Activated CD8-positive, alpha-beta T cell treated with anti-CD3 and anti-CD28 coated beads for 36 hours (primary cell): ENCODE results near the gene NAA38. TPM values are rescaled to one million over a fixed set of nuclear protein-coding genes. Genes with fewer than 3 reads are reported as not detected.

Experiments
- ATAC-seq: fragments of 200-7000 bp; cut with Tn5 transposase; one replicate; pipeline ENCODE4 v1.10.0; 2021; ENCODE audit warnings: mild to moderate bottlenecking, moderate library complexity
- CTCF ChIA-PET: fragments of 350-600 bp; sonication (Branson Sonifier 250); formaldehyde crosslinking; loops from one replicate; lab custom pipeline; 2021; ENCODE audit warnings: antibody characterized with exemption; lab: Charles Lee
- POLR2A ChIA-PET: fragments of 350-600 bp; sonication (Branson Sonifier 250); formaldehyde crosslinking; loops from one replicate; lab custom pipeline; 2021; ENCODE audit warnings: antibody characterized with exemption; lab: Charles Lee
- DNase-seq: peaks from one replicate; pipeline ENCODE4 v3.0.0-alpha.2; 2020
- H3K27ac Mint-ChIP-seq: one replicate; pipeline ENCODE4 v1.8.0; 2021; ENCODE audit warnings: mild to moderate bottlenecking, mixed read lengths
- H3K27me3 Mint-ChIP-seq: one replicate; pipeline ENCODE4 v1.8.0; 2021; ENCODE audit warnings: mixed read lengths
- H3K36me3 Mint-ChIP-seq: one replicate; pipeline ENCODE4 v1.8.0; 2021; ENCODE audit warnings: low read depth, mixed read lengths
- H3K4me1 Mint-ChIP-seq: one replicate; pipeline ENCODE4 v1.8.0; 2021; ENCODE audit warnings: low read depth, mixed read lengths
- H3K4me3 Mint-ChIP-seq: one replicate; pipeline ENCODE4 v1.8.0; 2021; ENCODE audit warnings: mild to moderate bottlenecking, moderate library complexity, mixed read lengths
- H3K9me3 Mint-ChIP-seq: one replicate; pipeline ENCODE4 v1.8.0; 2021; ENCODE audit warnings: mixed read lengths
- intact Hi-C: fragments of 100-400 bp; cut with micrococcal nuclease; formaldehyde crosslinking; loops from one replicate; pipeline ENCODE4 v1.10.0; 2022
- total RNA-seq, 2 experiments: library from RNA; stranded (reverse); gene quantifications; one replicate each; pipeline ENCODE4 v1.2.3, GENCODE V29; 2021
- TF ChIP-seq, protein P1 (sequence below): fragments of 200-600 bp; IDR thresholded peaks from one replicate; pipeline ENCODE4 v1.8.0; 2022; ENCODE audit warnings: antibody characterized with exemption, mild to moderate bottlenecking

NAA38 gene
- total RNA-seq, 2 experiments from 2014 or later = 72.8 to 77.2 TPM

DNA sequence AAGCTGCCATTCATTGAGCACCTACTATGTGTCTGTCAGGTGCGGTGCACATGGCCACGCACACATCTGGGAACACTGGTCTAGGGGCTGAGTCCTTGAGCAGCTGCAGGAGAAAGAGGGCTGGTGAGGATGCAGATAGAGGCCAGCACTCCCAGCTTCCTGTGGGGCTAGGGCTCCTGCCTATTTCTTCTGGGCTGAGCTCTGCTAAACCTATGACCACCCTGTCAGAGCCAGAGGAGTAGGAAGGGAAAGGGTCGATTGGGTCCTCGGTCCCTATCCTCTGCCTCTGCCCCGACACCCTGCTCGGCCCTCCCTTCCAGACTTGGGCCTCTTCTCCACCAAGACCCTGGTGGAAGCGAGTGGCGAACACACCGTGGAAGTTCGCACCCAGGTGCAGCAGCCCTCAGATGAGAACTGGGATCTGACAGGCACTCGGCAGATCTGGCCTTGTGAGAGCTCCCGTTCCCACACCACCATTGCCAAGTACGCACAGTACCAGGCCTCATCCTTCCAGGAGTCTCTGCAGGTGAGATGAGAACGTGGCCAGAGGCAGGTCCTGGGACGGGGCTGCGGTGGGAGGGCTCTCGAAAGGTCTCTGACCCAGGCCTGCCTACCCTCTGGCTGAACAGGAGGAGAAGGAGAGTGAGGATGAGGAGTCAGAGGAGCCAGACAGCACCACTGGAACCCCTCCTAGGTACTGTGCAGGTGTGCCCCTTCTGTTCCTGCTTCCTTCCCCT is 6.5 kb downstream of the NAA38 start:
- no peaks in the 10 kb centered on the region for H3K9me3 Mint-ChIP-seq
- peaks cover 56% of the 10 kb centered on the region for H3K4me1 Mint-ChIP-seq
- intact Hi-C loops = loop anchor here (10.0 kb wide), 1 partner anchor 276 kb away; the partner anchor contains the start of gene CD68
- DNase-seq (peak; percentile 3), ATAC-seq (peak; percentile 2)
- peaks cover 60% of the 10 kb centered on the region for H3K36me3 Mint-ChIP-seq
- TF ChIP-seq, protein P1, sequence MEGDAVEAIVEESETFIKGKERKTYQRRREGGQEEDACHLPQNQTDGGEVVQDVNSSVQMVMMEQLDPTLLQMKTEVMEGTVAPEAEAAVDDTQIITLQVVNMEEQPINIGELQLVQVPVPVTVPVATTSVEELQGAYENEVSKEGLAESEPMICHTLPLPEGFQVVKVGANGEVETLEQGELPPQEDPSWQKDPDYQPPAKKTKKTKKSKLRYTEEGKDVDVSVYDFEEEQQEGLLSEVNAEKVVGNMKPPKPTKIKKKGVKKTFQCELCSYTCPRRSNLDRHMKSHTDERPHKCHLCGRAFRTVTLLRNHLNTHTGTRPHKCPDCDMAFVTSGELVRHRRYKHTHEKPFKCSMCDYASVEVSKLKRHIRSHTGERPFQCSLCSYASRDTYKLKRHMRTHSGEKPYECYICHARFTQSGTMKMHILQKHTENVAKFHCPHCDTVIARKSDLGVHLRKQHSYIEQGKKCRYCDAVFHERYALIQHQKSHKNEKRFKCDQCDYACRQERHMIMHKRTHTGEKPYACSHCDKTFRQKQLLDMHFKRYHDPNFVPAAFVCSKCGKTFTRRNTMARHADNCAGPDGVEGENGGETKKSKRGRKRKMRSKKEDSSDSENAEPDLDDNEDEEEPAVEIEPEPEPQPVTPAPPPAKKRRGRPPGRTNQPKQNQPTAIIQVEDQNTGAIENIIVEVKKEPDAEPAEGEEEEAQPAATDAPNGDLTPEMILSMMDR = no peak
- CTCF ChIA-PET = interaction anchor here (0.7 to 3.5 kb wide), 13 partner anchors 8 to 206 kb away, joined by 3 to 49 read pairs (median 5); partner anchors contain the start of gene KDM6B
- peak overlapping the region; percentile 67 for H3K27ac Mint-ChIP-seq
- H3K27me3 Mint-ChIP-seq = no peaks in the 10 kb centered on the region
- POLR2A ChIA-PET = interaction anchor here (0.9 to 8.2 kb wide), 4 partner anchors 8 to 50 kb away, joined by 3 to 74 read pairs (median 5); partner anchors contain the start of gene KDM6B
- H3K4me3 Mint-ChIP-seq = peak overlapping the region; percentile 76

DNA sequence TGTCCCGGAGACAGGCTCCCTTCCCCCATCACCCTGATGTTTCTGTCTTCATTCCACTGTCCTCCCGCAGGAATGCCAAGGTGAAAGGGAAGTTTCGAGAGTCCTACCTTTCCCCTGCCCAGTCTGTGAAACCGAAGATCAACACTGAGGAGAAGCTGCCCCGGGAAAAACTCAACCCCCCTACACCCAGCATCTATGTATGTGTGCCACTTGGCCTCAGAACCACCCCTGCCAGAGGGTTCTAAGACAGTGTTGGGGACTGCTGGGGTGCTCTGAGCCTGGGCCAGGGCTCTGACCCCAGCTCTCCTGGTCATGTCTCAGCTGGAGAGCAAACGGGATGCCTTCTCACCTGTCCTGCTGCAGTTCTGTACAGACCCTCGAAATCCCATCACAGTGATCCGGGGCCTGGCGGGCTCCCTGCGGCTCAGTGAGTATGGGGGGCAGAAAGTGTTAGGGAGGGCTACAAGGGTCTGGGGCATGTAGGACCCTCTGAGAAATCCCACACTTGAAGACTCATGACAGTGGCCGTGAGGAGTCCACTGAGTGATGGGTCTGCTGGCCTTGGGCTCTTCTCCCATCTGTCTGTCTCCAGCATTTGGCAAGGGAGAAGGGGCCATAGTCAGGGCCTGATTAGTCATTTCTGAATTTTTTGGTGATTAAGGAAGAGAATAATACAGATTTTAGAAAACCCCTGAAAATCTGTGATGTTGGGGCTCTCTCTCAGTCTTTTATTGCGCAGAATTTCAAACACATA is 7.4 kb downstream of the NAA38 start:
- Mint-ChIP-seq H3K36me3 (peaks cover 65% of the 10 kb centered on the region), H3K27me3 (no peaks in the 10 kb centered on the region), H3K4me1 (peaks cover 54% of the 10 kb centered on the region), H3K9me3 (no peaks in the 10 kb centered on the region), H3K27ac (peak overlapping the region; percentile 67), H3K4me3 (peak overlapping the region; percentile 76)
- CTCF ChIA-PET = interaction anchor here (1.0 to 3.5 kb wide), 6 partner anchors 10 to 207 kb away, joined by 4 to 49 read pairs (median 6); partner anchors contain the start of gene KDM6B
- POLR2A ChIA-PET = interaction anchor here (0.9 to 8.2 kb wide), 4 partner anchors 7 to 51 kb away, joined by 3 to 74 read pairs (median 5); partner anchors contain the start of gene KDM6B
- DNase-seq (no peak), ATAC-seq (no peak)
- TF ChIP-seq, protein P1 = no peak
- intact Hi-C loops = loop anchor here (10.0 kb wide), 1 partner anchor 275 kb away; the partner anchor contains the start of gene CD68

DNA sequence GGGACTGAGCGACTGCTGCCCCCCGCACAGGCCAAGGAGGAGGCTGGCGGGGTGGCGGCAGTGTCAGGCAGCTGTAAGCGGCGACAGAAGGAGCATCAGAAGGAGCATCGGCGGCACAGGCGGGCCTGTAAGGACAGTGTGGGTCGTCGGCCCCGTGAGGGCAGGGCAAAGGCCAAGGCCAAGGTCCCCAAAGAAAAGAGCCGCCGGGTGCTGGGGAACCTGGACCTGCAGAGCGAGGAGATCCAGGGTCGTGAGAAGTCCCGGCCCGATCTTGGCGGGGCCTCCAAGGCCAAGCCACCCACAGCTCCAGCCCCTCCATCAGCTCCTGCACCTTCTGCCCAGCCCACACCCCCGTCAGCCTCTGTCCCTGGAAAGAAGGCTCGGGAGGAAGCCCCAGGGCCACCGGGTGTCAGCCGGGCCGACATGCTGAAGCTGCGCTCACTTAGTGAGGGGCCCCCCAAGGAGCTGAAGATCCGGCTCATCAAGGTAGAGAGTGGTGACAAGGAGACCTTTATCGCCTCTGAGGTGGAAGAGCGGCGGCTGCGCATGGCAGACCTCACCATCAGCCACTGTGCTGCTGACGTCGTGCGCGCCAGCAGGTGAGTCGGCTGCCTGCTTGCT is 8.1 kb downstream of the NAA38 start:
- H3K27ac Mint-ChIP-seq = peak overlapping the region; percentile 67
- TF ChIP-seq, protein P1 = no peak

DNA sequence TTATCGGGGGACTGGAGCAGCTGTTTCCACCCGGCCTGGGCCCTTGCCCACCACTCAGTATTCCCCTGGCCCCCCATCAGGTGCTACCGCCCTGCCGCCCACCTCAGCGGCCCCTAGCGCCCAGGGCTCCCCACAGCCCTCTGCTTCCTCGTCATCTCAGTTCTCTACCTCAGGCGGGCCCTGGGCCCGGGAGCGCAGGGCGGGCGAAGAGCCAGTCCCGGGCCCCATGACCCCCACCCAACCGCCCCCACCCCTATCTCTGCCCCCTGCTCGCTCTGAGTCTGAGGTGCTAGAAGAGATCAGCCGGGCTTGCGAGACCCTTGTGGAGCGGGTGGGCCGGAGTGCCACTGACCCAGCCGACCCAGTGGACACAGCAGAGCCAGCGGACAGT is 8.6 kb downstream of the NAA38 start:
- POLR2A ChIA-PET = interaction anchor here (8.2 kb wide), 1 partner anchor 13 kb away, joined by 74 read pairs; the partner anchor contains the start of gene KDM6B
- TF ChIP-seq, protein P1 = no peak
- peak overlapping the region; percentile 38 for H3K27ac Mint-ChIP-seq

More for the DNA sequence above, 8.1 kb downstream of the NAA38 start:
- H3K36me3 Mint-ChIP-seq = peaks cover 67% of the 10 kb centered on the region
- H3K4me1 Mint-ChIP-seq = peaks cover 54% of the 10 kb centered on the region
- H3K27me3 Mint-ChIP-seq = no peaks in the 10 kb centered on the region
- no peak for ATAC-seq
- no peak for DNase-seq
- POLR2A ChIA-PET = interaction anchor here (8.2 kb wide), 1 partner anchor 13 kb away, joined by 74 read pairs; the partner anchor contains the start of gene KDM6B
- H3K4me3 Mint-ChIP-seq = no peak overlapping the region
- intact Hi-C loops = no loop called here
- H3K9me3 Mint-ChIP-seq = no peaks in the 10 kb centered on the region
- CTCF ChIA-PET = interaction anchor here (3.5 kb wide), 1 partner anchor 15 kb away, joined by 49 read pairs; the partner anchor contains the start of gene KDM6B

More for the DNA sequence above, 8.6 kb downstream of the NAA38 start:
- no peaks in the 10 kb centered on the region for H3K9me3 Mint-ChIP-seq
- H3K4me3 Mint-ChIP-seq = no peak overlapping the region
- H3K36me3 Mint-ChIP-seq = peaks cover 66% of the 10 kb centered on the region
- no peak for DNase-seq
- intact Hi-C loops = no loop called here
- H3K4me1 Mint-ChIP-seq = peaks cover 51% of the 10 kb centered on the region
- ATAC-seq = no peak
- H3K27me3 Mint-ChIP-seq = no peaks in the 10 kb centered on the region
- CTCF ChIA-PET = interaction anchor here (3.5 kb wide), 1 partner anchor 15 kb away, joined by 49 read pairs; the partner anchor contains the start of gene KDM6B
